HG02870 (cell line): Measurements from ENCODE around the gene SUMO4.

ENCODE experiments used
- ATAC-seq: cut with Tn5 transposase; IDR thresholded peaks from one replicate; pipeline ENCODE4 v1.9.1; 2021; ENCODE audit warnings: mild to moderate bottlenecking, moderate library complexity; ENCODE audit not compliant: unreplicated experiment

The SUMO4 gene

DNA sequence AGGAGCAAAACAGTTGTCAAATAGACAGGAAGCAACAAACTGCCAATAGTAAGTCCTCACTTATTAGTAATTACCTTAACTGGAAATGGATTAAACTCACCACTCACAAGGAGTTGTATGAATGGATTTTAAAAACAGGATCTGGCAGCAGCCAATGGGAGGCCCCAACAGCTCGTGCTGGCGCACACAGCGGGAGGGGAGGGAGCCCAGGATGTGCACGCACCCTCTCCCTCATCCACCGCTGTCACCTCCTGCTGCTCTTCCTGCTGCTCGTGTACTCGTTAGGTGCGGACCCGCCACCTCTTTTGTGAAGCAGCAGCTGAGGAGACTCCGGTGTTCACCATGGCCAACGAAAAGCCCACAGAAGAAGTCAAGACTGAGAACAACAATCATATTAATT is at the start of gene SUMO4:
Gene SUMO4, plus strand, starts transcription at position 213 of the 400 bp plus-strand sequence. Its CDS starts 130 bp downstream, at position 343.
- no peak for ATAC-seq

DNA sequence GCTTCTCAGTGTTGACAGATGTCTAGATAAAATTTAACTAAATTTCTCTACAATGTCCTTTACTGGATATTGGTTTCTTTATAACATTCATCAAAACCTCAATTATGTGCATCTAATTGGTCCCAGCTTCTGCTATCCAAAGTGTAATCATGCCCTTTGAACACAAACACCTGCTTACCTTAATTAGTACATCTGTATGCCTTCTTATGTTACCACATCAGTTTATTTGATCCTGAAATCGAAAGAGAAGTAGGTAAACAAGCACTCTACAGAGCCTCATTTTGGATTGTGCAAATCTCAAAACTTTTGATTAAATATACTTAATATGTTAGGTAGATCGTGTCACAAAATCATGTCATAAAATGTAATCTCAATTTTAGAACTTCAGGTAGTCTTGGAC is 46.1 kb upstream of the SUMO4 start:
- no peak for ATAC-seq

DNA sequence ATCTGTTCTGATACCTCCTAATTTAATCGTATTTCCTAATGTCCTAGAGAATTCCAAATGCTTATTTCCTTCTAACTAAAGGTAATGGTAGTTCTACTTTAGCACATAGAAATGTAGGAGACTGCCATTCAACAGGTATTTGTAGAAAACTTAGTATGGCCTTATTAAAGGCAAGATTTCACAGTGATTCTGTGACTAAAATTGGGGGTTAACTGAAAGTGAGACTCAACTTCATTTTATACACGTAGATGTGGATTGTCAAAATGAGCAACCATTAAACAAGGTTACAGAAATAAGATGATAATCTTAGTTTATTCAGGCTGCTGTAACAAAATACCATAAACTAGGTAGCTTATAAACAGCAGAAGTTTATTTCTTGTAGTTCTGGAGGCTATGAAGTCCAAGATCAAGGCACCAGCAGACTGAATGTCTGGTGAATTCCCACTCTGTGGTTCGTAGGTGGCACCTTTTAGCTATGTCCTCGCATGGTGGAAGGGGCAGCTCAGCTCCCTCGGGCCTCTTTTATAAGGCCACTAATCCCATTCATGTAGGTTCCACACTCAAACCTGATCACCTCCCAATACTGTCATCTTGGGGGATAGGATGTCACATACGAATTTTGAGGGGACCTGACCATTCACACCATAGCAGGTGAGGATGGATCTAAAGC is 43.8 kb upstream of the SUMO4 start:
- ATAC-seq, result no peak

DNA sequence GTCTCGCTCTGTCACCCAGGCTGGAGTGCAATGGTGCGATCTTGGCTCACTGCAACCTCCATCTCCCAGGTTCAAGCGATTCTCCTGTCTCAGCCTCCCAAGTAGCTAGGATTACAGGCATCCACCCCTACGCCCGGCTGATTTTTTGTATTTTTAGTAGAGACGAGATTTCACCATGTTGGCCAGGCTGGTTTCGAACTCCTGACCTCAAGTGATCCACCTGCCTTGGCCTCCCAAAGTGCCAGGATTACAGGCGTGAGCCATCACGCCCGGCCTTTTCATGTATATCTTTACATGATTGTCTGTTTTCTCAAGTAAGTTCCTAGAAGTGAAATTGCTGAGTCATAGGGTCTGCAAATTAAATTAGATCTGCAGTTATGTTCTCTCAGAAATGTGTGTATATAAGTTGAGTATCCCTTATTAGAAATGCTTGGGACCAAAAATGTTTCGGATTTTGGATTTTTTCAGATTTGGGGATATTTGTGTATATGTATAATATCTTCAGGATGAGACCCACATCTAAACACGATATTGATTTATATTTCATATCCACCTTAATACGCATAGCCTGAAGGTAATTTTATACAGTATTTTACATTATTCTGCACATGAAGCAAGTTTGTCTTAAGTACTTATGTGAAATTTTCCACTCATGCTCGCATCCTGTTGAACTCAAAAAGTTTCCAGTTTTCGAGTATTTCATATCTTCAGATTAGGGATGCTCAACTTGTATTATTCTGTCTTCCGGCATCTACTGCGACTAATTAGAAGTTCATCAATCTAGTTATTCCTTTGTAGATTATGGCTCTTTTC is 42.1 kb upstream of the SUMO4 start:
- ATAC-seq, result no peak

DNA sequence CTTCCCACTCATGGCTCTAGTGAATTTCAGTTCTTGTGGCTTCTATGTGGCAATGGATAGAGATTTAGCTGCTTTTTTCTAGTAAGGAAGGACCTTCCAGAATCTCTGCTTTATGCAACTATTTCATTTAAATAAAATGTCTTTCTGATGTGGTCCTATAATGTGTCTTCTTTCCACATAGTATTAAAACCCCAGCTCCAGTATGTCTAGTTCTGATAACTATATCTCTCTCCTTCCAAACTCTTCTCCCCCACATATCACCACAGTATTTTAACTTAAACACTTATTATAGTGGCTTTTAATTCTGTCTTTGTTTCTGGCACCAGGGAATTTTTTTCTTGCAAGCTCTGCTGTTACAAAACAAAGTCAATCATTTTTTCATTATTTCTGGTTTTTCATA is 40.6 kb upstream of the SUMO4 start:
- ATAC-seq, result no peak

DNA sequence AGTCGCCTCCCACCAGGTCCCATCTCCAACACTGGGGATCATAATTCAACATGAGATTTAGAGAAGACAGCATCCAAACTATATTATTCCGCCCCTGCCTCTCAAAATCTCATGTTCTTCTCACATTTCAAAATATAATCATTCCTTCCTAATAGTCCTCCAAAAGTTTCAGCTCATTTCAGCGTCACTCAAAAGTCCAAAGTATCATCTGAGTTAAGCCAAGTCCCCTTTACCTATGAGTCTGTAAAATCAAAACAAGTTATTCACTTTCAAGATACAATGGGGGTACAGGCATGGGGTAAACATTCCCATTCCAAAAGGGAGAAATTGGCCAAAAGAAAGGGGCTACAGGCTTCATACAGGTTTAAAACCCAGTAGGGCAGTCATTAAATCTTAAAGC is 39.5 kb upstream of the SUMO4 start:
- no peak for ATAC-seq

DNA sequence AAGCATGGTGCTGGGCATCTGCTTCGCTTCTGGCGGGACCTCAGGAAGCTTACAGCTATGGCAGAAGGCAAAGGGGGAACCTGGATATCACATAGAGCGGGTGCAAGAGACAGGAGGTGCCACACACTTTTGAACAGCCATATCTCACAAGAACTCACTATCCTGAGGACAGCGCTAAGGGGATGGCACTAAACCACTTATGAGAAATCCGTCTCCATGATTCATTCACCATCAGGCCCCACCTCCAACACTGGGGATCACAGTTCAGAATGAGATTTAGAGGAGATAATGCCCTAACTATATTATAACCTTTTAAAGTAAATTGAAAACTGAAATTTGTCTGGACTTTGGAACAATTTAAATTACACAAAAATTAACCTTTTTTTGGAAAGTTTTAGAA is 37.8 kb upstream of the SUMO4 start:
- no peak for ATAC-seq

DNA sequence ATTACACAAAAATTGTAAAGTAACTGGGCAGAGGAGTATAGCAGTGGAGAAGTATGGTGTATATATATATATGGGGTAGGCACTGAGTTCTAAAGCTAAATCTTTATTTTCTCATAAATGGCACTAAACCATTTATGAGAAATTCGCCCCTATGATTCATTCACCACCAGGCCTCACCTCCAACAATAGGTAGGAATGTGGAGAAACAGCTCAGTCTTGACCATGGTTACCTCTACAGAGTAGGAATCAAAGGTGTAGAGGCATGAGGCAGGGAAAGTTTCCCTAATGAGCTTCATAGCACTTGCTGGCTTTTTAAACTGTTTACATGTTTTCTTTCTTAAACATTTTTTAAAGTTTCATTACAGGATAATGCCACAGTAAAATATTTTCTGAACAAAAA is 36.9 kb upstream of the SUMO4 start:
- no peak for ATAC-seq

DNA sequence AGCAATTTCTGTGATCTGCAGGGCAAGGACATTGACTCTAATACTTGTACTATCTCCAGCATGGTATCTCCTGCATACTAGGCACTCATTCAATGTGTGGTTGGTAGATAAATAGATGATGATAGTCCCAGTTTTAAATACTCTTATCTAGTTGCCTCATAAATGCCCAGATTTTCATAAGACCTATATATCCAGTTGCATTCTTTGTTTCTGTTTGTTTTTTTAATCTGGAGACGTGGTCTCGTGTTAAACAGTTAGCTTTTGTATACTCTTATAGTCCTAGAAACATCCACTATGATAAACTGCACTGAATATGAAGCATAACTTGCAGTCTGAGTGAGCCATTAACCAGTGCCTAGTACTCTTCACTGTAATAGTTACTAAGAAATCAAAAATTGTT is 35.5 kb upstream of the SUMO4 start:
- no peak for ATAC-seq

DNA sequence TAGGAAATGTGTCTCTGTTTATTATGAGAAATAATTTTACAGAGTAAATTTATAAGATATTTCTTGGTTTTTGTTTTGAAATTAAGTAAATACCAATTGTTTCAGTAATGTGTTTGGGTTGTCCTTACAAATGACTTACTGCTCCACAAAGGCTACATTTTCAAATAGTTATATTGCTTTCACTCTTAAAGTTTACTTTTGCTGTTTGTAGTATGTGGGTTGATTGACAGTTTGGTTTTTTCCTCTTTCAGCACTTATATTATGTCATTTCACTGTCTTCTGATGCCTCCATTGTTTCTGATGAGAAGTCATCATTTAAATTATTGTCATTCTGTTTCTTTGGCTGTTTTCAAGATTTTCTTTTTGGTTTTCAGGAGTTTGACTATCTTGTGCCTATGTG is 34.9 kb upstream of the SUMO4 start:
- ATAC-seq, result no peak

DNA sequence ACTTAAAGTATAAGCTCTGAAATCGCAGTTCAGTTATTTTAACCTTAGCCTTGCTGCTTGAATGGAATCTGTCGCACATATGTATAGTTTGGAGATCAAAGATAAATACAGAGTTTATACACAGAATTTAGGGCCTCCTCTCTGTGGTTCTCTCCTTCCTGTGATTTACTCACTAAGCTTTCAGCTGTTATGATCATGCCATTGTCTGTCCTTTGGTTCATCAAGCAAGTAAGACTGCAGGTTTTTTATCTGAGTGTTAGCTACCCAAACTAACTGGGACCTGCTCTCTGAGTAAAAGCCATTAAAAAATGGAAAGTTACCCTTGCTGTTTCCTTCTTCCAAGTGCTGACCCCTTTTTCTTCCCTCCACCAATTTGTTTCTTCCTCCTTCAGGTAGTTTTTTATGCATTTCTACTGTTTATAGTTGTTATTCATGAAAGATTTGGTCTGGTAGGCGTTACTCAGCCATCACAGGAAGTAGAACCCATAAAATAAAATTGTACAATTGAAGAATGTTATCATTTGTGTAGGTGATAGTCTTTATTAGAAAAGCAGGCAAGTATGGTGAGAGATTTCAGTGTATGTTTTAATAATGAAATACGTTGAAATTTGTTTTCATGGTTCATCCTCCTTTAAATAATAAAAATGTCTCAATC is 33.7 kb upstream of the SUMO4 start:
- ATAC-seq, result no peak

DNA sequence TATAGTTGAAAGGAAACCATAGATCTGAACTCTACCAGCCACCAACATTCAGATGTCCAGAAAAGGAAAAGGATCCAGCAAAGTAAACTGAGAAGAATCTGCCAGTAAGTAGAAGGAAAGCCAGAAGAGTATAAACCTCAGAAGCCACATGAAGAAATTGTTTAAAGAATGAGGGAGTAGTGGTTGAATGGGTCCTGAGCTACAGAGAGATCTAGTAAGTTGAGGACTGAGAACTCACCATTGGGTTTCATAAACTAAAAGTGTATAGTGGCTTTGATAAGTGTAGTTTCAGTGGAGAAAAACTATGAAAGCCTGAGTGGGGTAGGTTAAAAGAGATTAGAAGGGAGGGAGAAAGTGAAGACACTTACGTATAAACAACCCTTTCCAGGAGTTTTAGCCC is 32.0 kb upstream of the SUMO4 start:
- ATAC-seq, result peak; percentile 90

DNA sequence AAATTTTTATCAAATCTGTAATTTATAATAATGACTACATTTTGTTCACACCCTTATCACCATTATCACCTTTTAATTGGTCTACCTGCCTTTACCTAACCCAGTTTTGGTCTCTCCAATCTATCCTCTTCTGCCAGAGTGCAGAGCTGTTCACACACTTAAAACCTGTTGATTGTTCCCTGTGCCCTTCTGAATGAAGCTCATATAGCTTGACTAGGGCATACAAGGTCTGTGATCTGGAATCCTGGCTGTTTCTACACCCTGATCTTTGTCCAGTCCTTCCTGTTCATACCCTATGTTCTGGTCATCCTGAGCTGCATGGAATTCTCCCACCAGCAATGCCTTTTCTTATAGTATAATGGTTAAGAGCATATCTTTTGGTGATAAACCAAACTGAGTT is 28.9 kb upstream of the SUMO4 start:
- ATAC-seq, result no peak

DNA sequence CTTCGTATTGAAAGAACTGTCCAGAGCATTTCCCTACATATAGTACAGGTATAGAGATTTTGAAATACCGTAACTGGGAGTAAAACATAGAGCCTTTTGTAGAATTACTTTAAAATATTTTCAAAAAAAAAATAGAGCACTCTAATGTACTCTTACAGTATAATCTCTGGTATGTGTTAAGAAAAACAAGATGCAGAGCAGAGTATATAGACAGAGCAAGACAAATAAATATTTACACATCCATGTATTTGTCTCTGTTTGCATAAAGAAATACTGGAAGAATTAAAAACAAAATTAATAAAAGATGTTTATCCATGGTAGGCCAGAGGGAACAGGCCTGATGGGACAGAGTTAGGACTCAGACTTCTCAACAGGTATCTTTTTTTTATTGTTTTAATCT is 28.0 kb upstream of the SUMO4 start:
- no peak for ATAC-seq

DNA sequence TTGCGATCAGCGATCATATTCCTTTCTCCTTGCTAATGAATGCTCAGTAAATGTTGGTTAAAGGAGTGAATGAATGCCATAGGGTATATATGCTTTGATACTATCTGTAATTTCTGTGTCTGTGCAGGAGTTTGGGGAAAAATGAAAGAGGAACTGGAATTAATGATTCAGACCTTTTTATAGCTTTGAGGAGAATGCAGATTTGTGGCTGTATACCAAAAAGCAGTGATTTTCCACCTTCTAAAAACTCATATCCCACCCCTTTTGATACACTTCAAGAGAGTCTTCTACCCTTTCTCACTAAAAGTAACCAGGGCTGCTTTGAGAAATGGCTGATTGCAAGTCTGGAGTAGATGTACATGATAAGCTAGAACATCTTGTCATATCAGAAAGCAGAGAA is 26.6 kb upstream of the SUMO4 start:
- ATAC-seq, result no peak

DNA sequence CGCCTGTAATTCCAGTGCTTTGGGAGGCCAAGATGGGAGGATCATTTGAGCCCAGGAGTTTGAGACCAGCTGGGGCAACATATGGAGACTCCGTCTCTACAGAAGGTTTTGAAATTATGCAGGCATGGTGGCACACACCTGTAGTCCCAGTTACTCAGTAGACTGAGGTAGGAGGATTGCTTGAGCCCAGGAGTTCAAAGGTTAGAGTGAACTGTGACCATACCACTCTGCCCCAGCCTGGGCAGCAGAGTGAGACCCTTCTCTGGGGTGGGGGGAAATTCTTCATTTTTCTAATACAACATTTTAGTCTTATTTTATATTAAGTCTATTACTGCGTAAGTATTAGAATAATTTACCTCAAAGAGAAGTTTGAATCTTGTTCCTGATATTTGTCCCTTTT is 20.1 kb upstream of the SUMO4 start:
- ATAC-seq, result no peak

DNA sequence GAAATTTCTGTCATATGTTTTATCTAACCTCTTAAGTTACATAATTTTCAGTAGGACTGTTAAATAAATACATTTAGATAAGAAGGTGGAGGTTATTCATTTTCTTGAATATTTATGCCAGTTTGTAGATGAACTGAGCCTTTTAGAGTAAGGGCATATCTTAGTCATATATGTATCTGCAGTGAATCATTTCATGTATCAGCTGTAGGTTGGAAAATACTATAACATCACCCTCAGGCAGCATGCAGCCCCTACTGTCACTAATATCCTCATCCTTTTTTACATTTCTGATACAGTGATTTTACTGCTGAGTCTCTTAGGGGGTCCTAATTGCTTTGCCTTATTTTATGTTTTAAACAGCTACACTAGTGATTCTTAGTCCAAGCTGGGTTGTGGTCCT is 19.5 kb upstream of the SUMO4 start:
- no peak for ATAC-seq

DNA sequence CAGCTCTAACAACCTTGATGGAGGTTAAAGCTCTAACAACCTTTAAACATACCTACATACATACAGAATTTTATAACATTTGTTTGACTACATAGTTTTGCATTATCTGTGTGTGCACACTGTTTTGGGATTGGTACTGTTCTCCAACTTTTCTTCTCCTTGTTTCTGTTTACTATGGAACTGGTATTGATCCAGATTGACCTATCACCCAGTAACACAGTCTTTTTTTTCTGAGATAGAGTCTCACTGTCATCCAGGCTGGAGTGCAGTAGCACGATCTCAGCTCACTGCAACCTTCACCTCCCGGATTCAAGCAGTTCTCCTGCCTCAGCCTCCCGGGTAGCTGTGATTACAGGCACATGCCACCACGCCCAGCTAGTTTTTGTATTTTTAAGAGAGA is 16.7 kb upstream of the SUMO4 start:
- ATAC-seq, result no peak

DNA sequence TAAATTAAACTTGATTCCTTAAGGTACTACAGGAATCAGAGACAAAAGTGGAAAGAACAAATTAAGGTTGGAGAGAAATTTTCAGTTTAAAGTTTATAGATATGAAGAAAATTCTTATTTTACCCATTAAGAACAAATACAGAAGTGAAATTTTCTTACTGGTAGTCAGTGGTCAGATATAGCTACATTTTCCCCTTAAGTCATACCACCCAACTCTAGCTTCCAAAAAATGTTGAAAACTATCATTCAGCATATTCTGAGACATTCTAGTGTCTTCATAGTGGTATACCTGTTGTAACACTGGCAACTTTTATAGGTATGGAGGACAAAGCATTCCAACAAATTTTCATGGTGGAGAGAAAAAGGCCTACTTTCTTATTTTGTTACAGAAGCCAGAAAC is 15.6 kb upstream of the SUMO4 start:
- no peak for ATAC-seq

DNA sequence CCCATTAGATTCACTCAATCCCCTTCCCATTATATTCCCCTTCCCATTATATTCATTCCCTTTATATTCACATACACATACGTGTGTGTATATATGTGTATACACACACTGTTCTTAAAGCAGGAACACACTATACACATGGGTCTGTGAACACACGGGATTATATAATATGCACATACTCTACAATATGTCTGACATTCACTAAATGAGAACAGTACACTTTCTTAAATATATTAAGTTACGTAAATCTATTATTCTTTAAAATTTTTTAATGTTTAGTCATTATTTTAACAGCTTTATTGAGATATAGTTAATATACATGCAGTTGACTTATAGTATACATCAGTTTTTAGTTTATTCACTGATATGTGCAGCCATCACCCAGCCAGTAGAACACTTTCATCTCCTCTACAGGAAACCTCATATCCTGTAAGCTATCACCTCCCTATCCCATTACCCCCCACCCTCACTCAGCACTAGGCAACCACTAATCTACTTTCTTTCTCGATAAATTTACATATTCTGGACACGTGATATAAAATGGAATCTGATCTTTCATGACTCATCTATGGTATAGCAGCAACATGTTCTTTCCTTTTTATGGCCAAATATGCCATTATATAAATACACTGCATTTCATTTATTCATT is 13.9 kb upstream of the SUMO4 start:
- no peak for ATAC-seq

DNA sequence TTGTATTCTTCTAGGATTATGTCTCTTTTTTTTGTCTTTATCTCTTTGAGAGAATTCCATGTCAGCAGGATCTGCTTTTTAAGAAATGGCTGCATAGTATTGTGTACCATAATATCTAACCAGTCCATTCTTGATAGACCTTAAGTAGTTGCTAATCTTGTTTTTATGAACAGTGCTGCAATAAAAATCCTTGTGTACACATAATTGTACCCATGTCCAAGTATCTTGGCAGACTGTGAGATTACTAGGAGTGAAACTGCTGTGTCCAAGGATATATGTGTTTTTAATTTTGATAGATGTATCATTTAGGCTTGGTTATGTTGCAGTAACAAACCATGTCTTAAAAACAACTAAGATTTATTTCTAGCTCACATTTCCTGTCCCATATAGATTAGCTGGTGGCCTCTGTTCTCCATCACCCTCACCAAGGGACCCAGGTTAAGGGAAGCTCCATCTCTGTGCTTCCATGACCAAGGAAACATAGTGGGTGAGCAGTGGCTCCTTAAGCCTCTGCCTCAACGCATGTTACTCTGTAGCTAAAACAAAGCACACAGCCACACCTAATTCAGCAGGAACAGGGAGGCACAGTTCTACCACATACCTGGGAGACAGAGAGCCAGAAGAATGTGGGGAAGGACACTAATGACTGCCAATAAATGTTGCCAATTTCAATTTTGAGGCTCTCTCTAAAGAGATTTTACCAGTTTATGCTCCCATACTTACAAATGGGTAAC is 12.1 kb upstream of the SUMO4 start:
- no peak for ATAC-seq
